Lower leg skin (tissue), 4 donors: ENCODE data around the gene PHLPP2. TPM values are rescaled to one million over a fixed set of nuclear protein-coding genes. Genes with fewer than 3 reads are reported as not detected.

Experiments
- DNase-seq, 2 donors: peaks; one replicate each; pipeline ENCODE4 v3.0.0-alpha.2; 2019; ENCODE audit warnings: low spot score in 2 of 2
- H3K4me3 ChIP-seq: fragments of 200-600 bp; sonication (generic); 2 replicates; pipeline ENCODE4 v1.5.1; 2017; ENCODE audit warnings: mild to moderate bottlenecking, low read depth; ENCODE audit not compliant: poor library complexity, severe bottlenecking
- CTCF ChIP-seq, 3 donors: fragments of 450-650 bp; IDR thresholded peaks; one replicate each; pipeline ENCODE4 v1.5.1; 2016; ENCODE audit warnings: antibody characterized with exemption in 3 of 3, mild to moderate bottlenecking in 3 of 3, moderate library complexity in 2 of 3
- POLR2A ChIP-seq, 2 donors: fragments of 450-650 bp; IDR thresholded peaks; one replicate each; pipeline ENCODE4 v1.6.1; 2016 to 2017; ENCODE audit warnings: antibody characterized with exemption in 2 of 2, mild to moderate bottlenecking in 1 of 2, moderate library complexity in 1 of 2
- WGBS, 2 donors: methylation state at CpG; one replicate each; pipeline ENCODE4 v1.1.5; 2018; 5-methylcytosine and 5-hydroxymethylcytosine counted together
- intact Hi-C: fragments of 100-400 bp; cut with DNase I; formaldehyde crosslinking; loops from one replicate; pipeline ENCODE4 v1.15.0; 2023; ENCODE audit warnings: low total_unique reads
- total RNA-seq, 4 donors: library from RNA; depleted of rRNA; stranded (reverse); fragments of >200 nt; gene quantifications; one replicate each; pipeline ENCODE4 v1.1.0, GENCODE V29; 2016

Gene PHLPP2
- total RNA-seq, 4 donors from 2014 or later = 2.0 to 4.9 (median 4.1) TPM

DNA sequence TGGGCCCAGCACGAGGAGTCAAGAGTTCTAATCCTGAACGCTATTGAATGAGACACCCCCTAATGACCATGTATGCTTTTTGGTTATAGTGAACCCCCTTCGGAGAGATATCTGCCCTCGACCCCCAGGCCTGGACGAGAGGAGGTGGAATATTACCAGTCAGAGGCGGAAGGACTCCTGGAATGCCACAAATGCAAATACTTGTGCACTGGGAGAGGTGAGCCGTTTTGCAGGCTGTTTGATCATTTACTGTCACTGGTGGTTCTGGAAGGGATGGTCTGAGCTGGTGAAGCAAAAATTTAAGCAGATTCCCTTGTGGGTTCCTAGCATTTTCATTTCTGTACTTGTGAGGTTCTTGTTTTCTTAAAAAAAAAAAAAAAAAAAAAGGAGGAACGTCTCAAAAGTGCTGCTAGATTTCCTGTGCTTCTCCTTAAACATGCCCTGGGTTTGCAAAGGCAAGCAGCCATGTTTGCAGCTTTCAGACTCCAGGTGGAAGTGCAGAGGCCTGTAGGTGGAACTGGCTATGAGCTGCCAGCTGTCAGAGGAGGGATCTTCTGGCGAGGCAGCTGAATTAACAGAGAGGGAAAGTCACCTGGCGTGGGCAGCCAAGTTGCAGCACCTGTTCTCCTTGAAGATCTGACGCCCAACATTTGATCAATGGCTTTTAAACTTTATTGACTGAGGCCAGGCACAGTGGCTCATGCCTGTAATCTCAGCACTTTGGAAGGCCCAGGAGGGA is 95.1 kb downstream of the PHLPP2 start:
- no peak overlapping the region for H3K4me3 ChIP-seq
- intact Hi-C loops = no loop called here
- 59 to 63% methylated on average over 11 of the region's 11 CpGs for WGBS, 2 donors
- DNase-seq = no peak
- TF ChIP-seq POLR2A (IDR thresholded peaks at IDR 0.05) (no peak), CTCF (IDR thresholded peaks at IDR 0.05) (no peak)

DNA sequence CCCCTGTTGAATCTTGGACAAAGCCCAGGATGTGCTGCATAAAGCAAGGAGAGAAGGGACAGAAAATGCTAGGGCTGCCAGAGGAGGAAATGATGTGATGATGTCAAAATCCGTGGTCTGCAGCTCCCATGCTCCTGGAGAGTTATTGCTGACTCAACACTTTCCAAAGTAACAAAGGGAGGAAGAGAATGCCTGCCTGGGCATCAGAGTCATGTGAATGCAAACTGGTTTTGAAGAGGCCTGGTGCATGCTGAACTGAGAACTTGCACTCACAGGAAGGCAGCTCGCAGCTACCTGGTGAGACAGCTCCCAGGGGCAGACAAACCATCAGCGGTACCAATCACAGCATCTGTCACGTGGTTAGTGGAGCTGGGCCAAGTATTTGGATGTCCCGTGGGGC is 95.7 kb downstream of the PHLPP2 start:
- peak in 1 of 2 donors; percentile 29 for DNase-seq

DNA sequence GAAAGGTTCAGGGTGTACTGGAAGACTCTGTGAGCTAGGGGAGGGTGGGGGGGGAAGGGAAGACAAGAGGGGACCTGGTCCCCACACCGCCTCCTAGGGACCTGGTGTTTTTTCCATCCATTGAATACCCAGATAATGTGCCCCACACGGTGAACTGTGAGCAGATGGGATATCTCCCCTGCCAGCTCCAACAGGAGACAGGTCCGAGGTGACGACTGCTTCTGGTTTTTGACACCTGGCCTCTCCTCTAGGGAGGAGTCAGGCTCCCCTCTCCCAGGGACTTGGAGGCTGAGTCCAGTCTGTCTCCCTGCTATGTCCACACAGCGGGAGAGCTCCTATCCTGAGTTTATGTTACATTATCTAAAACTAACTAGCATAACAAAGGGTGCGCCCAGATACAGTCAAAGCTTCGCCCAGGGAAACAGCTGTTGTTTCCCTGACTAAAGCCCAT is 96.7 kb downstream of the PHLPP2 start:
- DNase-seq = no peak
- WGBS, 2 donors = 79 to 82% methylated on average over 7 of the region's 7 CpGs

More for the DNA sequence above, 95.7 kb downstream of the PHLPP2 start:
- H3K4me3 ChIP-seq = no peak overlapping the region
- 24 to 25% methylated on average over 5 of the region's 5 CpGs for WGBS, 2 donors
- intact Hi-C loops = no loop called here
- TF ChIP-seq CTCF (IDR thresholded peaks at IDR 0.05) = no peak
- no peak for TF ChIP-seq POLR2A (IDR thresholded peaks at IDR 0.05)

GRCh38 chr16:71626858-71627213 is 97.7 kb downstream of the PHLPP2 start:
- intact Hi-C loops = no loop called here
- no peak for TF ChIP-seq CTCF (IDR thresholded peaks at IDR 0.05)
- no peak for TF ChIP-seq POLR2A (IDR thresholded peaks at IDR 0.05)
- 4% methylated on average over 13 of the region's 13 CpGs for WGBS, 2 donors
- no peak for DNase-seq
- H3K4me3 ChIP-seq = peak overlapping the region; percentile 10

More for the DNA sequence above, 96.7 kb downstream of the PHLPP2 start:
- no peak for TF ChIP-seq POLR2A (IDR thresholded peaks at IDR 0.05)
- TF ChIP-seq CTCF (IDR thresholded peaks at IDR 0.05) = no peak
- no peak overlapping the region for H3K4me3 ChIP-seq
- intact Hi-C loops = no loop called here

DNA sequence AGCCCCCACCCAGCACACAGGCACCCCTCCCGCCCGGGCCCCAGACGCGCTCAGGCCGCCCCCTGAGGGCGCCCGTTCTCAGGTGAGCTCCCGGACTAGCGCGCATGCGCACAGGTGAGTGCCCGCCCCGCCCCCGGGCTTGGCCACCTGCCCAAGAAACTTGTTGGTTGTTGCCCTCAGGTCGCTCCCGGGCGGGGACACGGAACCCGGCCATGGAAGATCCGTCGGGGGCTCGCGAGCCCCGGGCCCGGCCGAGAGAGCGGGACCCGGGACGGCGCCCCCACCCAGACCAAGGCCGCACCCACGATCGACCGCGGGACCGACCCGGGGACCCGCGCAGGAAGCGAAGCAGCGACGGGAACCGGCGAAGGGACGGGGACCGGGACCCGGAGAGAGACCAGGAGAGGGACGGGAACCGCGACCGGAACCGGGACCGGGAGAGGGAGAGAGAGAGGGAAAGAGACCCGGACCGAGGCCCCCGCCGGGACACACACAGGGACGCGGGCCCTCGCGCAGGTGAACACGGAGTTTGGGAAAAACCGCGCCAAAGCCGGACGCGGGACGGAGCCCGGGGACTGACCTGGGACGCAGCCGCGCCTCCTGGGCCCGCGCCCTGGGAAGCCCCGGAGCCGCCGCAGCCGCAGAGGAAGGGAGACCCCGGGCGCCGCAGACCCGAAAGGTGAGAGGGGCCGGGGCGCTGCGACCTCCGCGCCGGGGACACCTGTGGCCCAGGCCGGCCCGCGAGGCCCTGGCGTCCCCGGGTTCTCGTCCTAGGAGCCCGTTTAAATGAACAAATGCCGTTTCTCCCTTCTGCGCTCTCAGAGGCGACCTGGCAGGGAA is 98.3 kb downstream of the PHLPP2 start, which contains the start of gene MARVELD3:
Gene MARVELD3 (plus strand): TSS at position 167 of the 840 bp plus-strand sequence. CDS start 46 bp downstream, at position 213.
- H3K4me3 ChIP-seq = peak within 1 kb of the TSS; percentile 10
- intact Hi-C loops = no loop called here
- TF ChIP-seq POLR2A (IDR thresholded peaks at IDR 0.05) (no peak), CTCF (IDR thresholded peaks at IDR 0.05) (no peak)
- WGBS, 2 donors = 1% methylated on average over 80 to 85 of the region's 98 CpGs
- DNase-seq = peak; percentile 58 to 94
